DND-41 (cell line): ENCODE results near the gene NOD2.

ENCODE experiments used
- EZH2 ChIP-seq: IDR thresholded peaks from 3 replicates; pipeline ENCODE4 v1.6.1; 2012; ENCODE audit warnings: borderline replicate concordance, low read depth, mild to moderate bottlenecking, moderate library complexity, low read length, inconsistent platforms; ENCODE audit not compliant: severe bottlenecking
- TF ChIP-seq, protein P1 (sequence below): IDR thresholded peaks from 2 replicates; pipeline ENCODE4 v1.5.1; 2012; ENCODE audit warnings: borderline replicate concordance, low read length, moderate library complexity, mild to moderate bottlenecking; ENCODE audit not compliant: poor library complexity, severe bottlenecking; ENCODE audit errors: extremely low read depth

GRCh38 chr16:50702725-50703124 lies 9.3 kb downstream of the NOD2 start:
- TF ChIP-seq, protein P1, sequence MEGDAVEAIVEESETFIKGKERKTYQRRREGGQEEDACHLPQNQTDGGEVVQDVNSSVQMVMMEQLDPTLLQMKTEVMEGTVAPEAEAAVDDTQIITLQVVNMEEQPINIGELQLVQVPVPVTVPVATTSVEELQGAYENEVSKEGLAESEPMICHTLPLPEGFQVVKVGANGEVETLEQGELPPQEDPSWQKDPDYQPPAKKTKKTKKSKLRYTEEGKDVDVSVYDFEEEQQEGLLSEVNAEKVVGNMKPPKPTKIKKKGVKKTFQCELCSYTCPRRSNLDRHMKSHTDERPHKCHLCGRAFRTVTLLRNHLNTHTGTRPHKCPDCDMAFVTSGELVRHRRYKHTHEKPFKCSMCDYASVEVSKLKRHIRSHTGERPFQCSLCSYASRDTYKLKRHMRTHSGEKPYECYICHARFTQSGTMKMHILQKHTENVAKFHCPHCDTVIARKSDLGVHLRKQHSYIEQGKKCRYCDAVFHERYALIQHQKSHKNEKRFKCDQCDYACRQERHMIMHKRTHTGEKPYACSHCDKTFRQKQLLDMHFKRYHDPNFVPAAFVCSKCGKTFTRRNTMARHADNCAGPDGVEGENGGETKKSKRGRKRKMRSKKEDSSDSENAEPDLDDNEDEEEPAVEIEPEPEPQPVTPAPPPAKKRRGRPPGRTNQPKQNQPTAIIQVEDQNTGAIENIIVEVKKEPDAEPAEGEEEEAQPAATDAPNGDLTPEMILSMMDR, result no peak
- TF ChIP-seq EZH2, result no peak
